ENCODE data around the gene SF3B2. TPM values are rescaled to one million over a fixed set of nuclear protein-coding genes. Genes with fewer than 3 reads are reported as not detected.
A peak's percentile ranks its signal among the peaks of the same experiment; 100 is the strongest.

SF3B2 gene
- total RNA-seq, 2 experiments from 2014 or later: 241 to 253 TPM

DNA sequence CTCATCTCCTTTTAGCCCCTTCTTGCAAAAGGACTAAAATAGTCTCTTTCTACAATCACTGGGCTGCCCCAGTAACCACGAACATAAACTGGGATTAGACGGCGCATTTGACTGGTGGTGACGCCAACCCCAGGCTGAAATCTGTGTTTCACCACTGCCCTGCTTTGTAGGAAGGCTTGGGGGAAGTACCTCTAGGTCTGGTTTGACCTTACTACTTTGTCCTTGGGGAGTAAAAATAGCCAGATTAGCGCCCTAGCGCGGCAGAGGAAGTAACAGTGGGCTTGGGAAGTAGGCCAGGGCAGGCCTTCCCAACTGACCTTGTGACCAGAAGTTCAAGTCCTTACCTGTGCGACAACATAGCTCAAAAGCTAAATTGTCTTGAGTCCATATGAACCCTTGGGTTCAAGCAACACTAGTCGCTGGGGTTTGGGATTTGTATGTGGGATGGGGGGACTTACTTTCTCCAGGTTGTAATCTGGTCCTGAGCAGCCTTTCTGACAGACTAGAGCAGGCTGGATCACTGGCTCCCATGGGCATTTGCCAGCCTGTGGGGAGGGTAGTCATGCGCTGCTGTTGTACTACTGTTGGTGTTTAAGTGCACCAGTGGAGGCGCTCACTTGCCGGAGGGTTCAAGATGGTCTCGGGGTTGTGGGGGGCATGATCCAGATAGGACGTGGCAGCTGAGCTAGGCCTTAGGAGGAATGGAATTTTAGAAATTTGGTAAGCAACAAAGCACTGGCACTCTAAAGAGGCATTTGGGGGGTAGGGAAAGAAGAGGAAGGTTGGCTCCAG is 17.0 kb downstream of the SF3B2 start:
- ChIA-PET CTCF (interaction anchor here (0.7 to 8.4 kb wide), 33 partner anchors 10 to 220 kb away, joined by 3 to 116 read pairs (median 5); partner anchors contain the start of genes BANF1, CCDC85B, CST6 and SF3B2), POLR2A (interaction anchor here (1.3 to 5.0 kb wide), 3 partner anchors 13 to 66 kb away, joined by 3 to 26 read pairs (median 17); partner anchors contain the start of gene SF3B2)
- H3K9me3 Mint-ChIP-seq (ENCODE audit: insufficient read depth): no peaks in the 10 kb centered on the region
- H3K4me1 Mint-ChIP-seq (ENCODE audit: low read depth): peaks cover 63% of the 10 kb centered on the region
- peak overlapping the region; percentile 88 for H3K27ac Mint-ChIP-seq
- ATAC-seq (peak; percentile 5), DNase-seq (peak; percentile 63)
- H3K27me3 Mint-ChIP-seq (ENCODE audit: low read depth): no peaks in the 10 kb centered on the region
- peaks cover 67% of the 10 kb centered on the region for H3K36me3 Mint-ChIP-seq (ENCODE audit: low read depth)
- H3K4me3 Mint-ChIP-seq: peak overlapping the region; percentile 62

DNA sequence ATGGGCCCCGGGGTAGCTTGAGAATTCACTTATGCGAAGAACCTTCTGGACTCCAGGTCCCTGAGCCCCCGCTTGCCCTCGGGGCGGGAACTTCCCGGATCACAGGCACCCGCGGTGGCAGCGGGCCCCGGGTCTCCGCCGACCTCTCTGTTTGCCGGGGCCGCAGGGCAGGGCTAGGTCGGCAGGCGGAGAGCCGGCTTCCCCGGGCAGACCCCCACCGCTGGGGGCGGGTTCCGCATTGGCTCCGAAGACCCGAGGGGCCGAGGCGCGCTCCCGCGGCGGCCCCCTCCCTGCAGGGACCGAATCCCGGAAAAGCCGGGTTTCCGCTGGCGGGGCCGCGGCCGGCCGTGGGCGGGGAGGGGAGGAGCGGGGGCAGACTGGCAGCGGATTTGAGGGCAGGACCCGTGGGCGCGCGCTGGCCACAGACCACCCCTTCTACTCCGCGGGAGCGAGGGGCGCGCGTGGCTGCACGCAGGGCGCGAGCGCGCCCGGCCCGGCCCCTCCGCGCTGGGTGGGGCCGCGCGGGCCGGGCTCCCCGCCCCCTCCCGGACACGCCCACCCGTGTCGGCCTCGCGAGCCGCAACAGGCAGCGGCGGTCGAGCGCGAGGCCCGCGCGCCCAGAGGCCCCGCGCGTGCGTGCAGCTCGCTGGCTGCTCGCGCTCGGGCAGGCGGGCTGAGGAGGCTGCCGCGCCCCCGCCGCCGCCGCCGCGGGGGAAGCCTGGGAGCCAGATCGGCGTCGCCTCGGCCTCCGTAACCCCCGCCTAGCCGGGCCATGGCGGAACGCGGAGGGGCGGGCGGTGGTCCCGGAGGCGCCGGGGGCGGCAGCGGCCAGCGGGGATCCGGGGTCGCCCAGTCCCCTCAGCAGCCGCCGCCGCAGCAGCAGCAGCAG is 17.8 kb downstream of the SF3B2 start, which contains the start of gene PACS1:
TSS of gene PACS1 (plus strand) at position 558 of the 889 bp plus-strand sequence. CDS start at position 773, 215 bp downstream.
- Mint-ChIP-seq H3K36me3 (ENCODE audit: low read depth) (peaks cover 64% of the 10 kb centered on the region), H3K9me3 (ENCODE audit: insufficient read depth) (no peaks in the 10 kb centered on the region), H3K27me3 (ENCODE audit: low read depth) (no peaks in the 10 kb centered on the region), H3K4me3 (peak within 1 kb of the TSS; percentile 89), H3K27ac (peak within 1 kb of the TSS; percentile 88), H3K4me1 (ENCODE audit: low read depth) (peaks cover 68% of the 10 kb centered on the region)
- ATAC-seq (peak; percentile 69), DNase-seq (peak; percentile 85)
- ChIA-PET CTCF (interaction anchor here (0.8 to 8.4 kb wide), 19 partner anchors 10 to 219 kb away, joined by 3 to 116 read pairs (median 7); partner anchors contain the start of genes CCDC85B, SF3B2 and YIF1A), POLR2A (interaction anchor here (0.7 to 5.0 kb wide), 7 partner anchors 14 to 72 kb away, joined by 3 to 26 read pairs (median 4); partner anchors contain the start of gene SF3B2)

DNA sequence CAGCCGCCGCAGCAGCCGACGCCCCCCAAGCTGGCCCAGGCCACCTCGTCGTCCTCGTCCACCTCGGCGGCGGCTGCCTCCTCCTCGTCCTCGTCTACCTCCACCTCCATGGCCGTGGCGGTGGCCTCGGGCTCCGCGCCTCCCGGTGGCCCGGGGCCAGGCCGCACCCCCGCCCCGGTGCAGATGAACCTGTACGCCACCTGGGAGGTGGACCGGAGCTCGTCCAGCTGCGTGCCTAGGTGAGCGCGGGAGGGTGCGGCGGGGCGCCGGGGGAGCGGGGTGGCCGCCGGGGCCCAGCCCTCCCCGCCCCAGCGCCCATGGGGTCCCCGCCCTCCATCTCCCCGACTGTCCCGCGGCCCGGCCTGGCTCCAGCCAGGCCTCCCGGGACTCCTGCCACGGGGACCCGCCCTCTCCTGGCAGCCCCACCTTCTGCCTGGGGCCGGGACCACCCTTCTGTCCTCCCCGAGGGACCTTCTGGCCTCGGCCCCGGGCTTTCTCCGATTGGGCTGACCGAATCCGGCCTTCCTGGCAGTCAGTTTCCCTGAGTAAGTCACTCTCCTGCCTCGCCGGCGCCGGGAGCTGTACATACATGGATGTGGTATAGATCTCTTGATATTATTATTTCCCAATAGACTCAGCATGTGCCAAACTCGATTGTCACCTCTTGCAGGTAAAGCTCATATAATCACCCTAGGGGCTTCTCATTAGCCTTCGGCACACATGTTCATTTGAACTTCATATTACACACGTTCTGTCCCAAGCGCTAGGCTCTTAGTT is 18.6 kb downstream of the SF3B2 start:
- ChIA-PET CTCF (interaction anchor here (0.7 to 8.4 kb wide), 15 partner anchors 9 to 188 kb away, joined by 3 to 116 read pairs (median 7); partner anchors contain the start of gene SF3B2), POLR2A (interaction anchor here (0.5 to 5.0 kb wide), 8 partner anchors 10 to 201 kb away, joined by 3 to 26 read pairs (median 5); partner anchors contain the start of gene SF3B2)
- peak overlapping the region; percentile 89 for H3K4me3 Mint-ChIP-seq
- no peaks in the 10 kb centered on the region for H3K9me3 Mint-ChIP-seq (ENCODE audit: insufficient read depth)
- DNase-seq: peak; percentile 38
- H3K36me3 Mint-ChIP-seq (ENCODE audit: low read depth): peaks cover 64% of the 10 kb centered on the region
- H3K27me3 Mint-ChIP-seq (ENCODE audit: low read depth): no peaks in the 10 kb centered on the region
- H3K27ac Mint-ChIP-seq: peak overlapping the region; percentile 88
- ATAC-seq: peak; percentile 22
- peaks cover 65% of the 10 kb centered on the region for H3K4me1 Mint-ChIP-seq (ENCODE audit: low read depth)

DNA sequence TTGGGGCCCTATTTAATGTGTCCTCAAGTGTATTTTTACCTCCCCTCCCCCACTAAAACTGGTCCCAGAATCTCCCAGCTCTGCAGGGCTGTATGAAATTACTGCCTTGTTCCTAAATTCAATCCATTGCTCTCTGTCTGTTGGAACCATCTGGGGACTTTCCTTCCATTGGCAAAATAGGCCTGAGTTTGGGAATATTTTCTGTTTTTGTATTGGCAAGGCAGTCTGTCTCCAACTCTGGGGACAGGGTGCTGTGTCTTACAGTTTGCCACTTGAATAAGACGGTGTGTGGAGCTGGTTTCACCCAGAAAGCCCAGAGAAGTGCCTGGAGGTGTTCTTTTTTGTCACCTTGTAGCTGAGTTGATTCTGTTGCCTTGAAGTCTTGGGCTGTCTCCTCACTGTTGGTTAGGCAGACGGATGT is 19.2 kb downstream of the SF3B2 start:
- Mint-ChIP-seq H3K27ac (peak overlapping the region; percentile 88), H3K4me3 (peak overlapping the region; percentile 89), H3K4me1 (ENCODE audit: low read depth) (peaks cover 60% of the 10 kb centered on the region), H3K27me3 (ENCODE audit: low read depth) (no peaks in the 10 kb centered on the region), H3K36me3 (ENCODE audit: low read depth) (peaks cover 64% of the 10 kb centered on the region), H3K9me3 (ENCODE audit: insufficient read depth) (no peaks in the 10 kb centered on the region)
- POLR2A ChIA-PET: interaction anchor here (0.5 to 5.0 kb wide), 9 partner anchors 10 to 244 kb away, joined by 3 to 26 read pairs (median 5); partner anchors contain the start of gene SF3B2
- CTCF ChIA-PET: interaction anchor here (0.7 to 8.4 kb wide), 13 partner anchors 9 to 187 kb away, joined by 3 to 116 read pairs (median 5); no protein-coding TSS in a partner anchor
- no peak for ATAC-seq
- DNase-seq: peak; percentile 50

DNA sequence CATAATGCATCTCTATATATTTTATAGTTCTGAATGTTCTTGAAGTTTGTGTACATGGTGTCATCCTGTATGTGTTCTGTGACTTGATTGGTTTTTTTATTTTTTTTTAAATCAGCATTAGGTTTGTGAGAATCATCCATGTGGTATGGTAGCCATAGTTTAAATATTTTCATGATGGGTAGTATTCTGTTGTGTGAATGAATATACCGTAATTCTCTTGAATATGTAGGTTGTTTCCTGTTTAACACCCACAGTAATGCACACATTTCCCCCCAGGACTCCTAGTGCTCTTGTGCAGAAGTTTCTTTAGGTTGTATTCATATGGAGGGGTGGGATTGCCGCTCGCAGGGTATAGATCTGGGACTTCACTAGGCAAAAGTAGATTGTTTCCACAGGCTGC is 19.9 kb downstream of the SF3B2 start:
- peaks cover 53% of the 10 kb centered on the region for H3K4me1 Mint-ChIP-seq (ENCODE audit: low read depth)
- peak overlapping the region; percentile 46 for H3K27ac Mint-ChIP-seq
- CTCF ChIA-PET: interaction anchor here (1.1 to 8.4 kb wide), 11 partner anchors 8 to 188 kb away, joined by 3 to 116 read pairs (median 8); no protein-coding TSS in a partner anchor
- POLR2A ChIA-PET: interaction anchor here (0.9 to 1.8 kb wide), 4 partner anchors 9 to 44 kb away, joined by 3 to 11 read pairs (median 6); no protein-coding TSS in a partner anchor
- H3K9me3 Mint-ChIP-seq (ENCODE audit: insufficient read depth): no peaks in the 10 kb centered on the region
- H3K4me3 Mint-ChIP-seq: peak overlapping the region; percentile 89
- peaks cover 64% of the 10 kb centered on the region for H3K36me3 Mint-ChIP-seq (ENCODE audit: low read depth)
- no peak for ATAC-seq
- no peaks in the 10 kb centered on the region for H3K27me3 Mint-ChIP-seq (ENCODE audit: low read depth)
- DNase-seq: no peak

DNA sequence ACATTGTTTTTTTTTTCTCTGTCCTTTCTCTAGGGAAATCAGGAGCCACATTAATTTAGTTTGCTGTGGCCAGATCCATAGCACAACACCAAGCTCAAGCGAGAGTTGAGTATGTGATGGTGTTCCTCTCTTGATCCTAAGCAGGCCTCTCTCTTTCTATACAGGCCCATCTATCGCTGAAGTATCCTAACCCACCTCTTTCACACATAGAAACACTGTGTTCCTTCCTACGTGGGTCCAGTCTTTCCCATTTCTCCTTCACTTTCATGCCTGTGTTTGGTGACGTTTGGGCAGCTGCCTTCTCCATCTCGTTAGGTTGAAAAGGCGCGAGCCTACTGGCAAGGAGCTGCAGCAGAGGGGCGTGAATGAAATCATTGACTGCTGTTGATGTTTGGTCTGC is 20.4 kb downstream of the SF3B2 start:
- Mint-ChIP-seq H3K27ac (peak overlapping the region; percentile 46), H3K4me1 (ENCODE audit: low read depth) (peaks cover 52% of the 10 kb centered on the region)
- POLR2A ChIA-PET: no interaction called here

DNA sequence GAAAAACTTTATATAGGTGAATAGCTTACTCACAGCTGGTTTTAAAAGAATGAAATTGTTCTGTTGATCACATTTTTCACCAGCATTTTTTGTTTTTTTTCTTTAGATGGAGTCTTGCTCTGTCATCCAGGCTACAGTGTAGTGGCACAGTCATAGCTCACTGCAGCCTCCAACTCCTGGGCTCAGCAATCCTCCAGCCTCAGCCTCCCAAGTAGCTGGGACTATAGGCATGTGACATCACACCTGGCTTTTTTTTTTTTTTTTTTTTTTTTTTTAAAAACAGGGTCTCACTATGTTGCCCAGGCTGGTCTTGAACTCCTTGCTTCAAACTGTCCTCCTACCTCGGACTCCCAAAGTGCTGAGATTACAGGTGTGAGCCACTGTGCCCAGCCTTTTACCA is 21.5 kb downstream of the SF3B2 start:
- H3K4me3 Mint-ChIP-seq: no peak overlapping the region
- DNase-seq (no peak), ATAC-seq (no peak)
- H3K4me1 Mint-ChIP-seq (ENCODE audit: low read depth): peaks cover 48% of the 10 kb centered on the region
- H3K9me3 Mint-ChIP-seq (ENCODE audit: insufficient read depth): no peaks in the 10 kb centered on the region
- ChIA-PET CTCF (interaction anchor here (1.2 to 8.4 kb wide), 2 partner anchors 8 to 43 kb away, joined by 3 to 116 read pairs; no protein-coding TSS in a partner anchor), POLR2A (no interaction called here)
- H3K27ac Mint-ChIP-seq: no peak overlapping the region
- no peaks in the 10 kb centered on the region for H3K27me3 Mint-ChIP-seq (ENCODE audit: low read depth)
- peaks cover 61% of the 10 kb centered on the region for H3K36me3 Mint-ChIP-seq (ENCODE audit: low read depth)

More for the DNA sequence above, 20.4 kb downstream of the SF3B2 start:
- no peaks in the 10 kb centered on the region for H3K9me3 Mint-ChIP-seq (ENCODE audit: insufficient read depth)
- H3K27me3 Mint-ChIP-seq (ENCODE audit: low read depth): no peaks in the 10 kb centered on the region
- no peak for DNase-seq
- peaks cover 63% of the 10 kb centered on the region for H3K36me3 Mint-ChIP-seq (ENCODE audit: low read depth)
- CTCF ChIA-PET: interaction anchor here (1.0 to 8.4 kb wide), 6 partner anchors 9 to 149 kb away, joined by 3 to 116 read pairs (median 6); no protein-coding TSS in a partner anchor
- no peak for ATAC-seq
- peak overlapping the region; percentile 89 for H3K4me3 Mint-ChIP-seq

DNA sequence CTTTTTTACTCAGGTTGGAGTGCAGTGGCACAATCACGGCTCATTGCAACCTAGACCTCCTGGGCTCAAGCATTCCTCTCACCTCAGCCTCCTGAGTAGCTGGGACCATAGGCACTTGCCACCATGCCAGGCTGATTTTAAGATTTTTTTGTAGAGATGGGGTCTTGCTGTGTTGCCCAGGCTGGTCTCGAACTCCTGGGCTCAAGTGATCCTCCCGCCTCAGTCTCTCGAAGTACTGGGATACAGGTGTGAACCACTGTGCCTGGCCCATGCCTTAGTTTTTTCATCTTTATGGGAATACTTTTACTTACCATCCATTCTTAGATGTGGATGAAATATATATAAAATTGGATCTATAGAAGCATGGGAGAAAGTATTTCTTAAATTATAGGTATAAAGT is 23.1 kb downstream of the SF3B2 start:
- ChIA-PET POLR2A (no interaction called here), CTCF (no interaction called here)
- H3K27ac Mint-ChIP-seq: no peak overlapping the region
- no peak overlapping the region for H3K4me3 Mint-ChIP-seq
- ATAC-seq (no peak), DNase-seq (no peak)
- H3K27me3 Mint-ChIP-seq (ENCODE audit: low read depth): no peaks in the 10 kb centered on the region
- peaks cover 53% of the 10 kb centered on the region for H3K4me1 Mint-ChIP-seq (ENCODE audit: low read depth)
- H3K9me3 Mint-ChIP-seq (ENCODE audit: insufficient read depth): no peaks in the 10 kb centered on the region
- H3K36me3 Mint-ChIP-seq (ENCODE audit: low read depth): peaks cover 63% of the 10 kb centered on the region

DNA sequence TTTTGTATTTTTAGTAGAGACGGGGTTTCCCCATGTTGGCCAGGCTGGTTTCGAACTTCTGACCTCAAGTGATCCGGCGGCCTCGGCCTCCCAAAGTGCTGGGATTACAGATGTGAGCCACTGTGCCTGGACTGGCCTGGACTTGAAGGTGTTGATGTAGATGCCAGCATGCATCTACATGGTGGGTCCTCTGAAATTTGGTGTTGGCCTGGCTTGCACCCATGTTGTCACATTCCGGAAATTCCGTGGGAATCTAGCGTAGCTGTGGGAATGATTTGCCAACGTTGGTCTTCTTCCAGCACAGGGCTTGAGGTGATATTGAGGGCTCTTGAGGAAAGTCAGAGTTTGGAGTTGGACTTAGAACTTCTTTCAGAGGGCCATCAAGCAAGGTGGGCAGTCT is 24.4 kb downstream of the SF3B2 start:
- Mint-ChIP-seq H3K27me3 (ENCODE audit: low read depth) (no peaks in the 10 kb centered on the region), H3K36me3 (ENCODE audit: low read depth) (peaks cover 58% of the 10 kb centered on the region), H3K4me1 (ENCODE audit: low read depth) (peaks cover 62% of the 10 kb centered on the region), H3K27ac (no peak overlapping the region), H3K9me3 (ENCODE audit: insufficient read depth) (no peaks in the 10 kb centered on the region), H3K4me3 (no peak overlapping the region)
- POLR2A ChIA-PET: no interaction called here
- CTCF ChIA-PET: interaction anchor here (1.0 to 1.2 kb wide), 3 partner anchors 31 to 59 kb away, joined by 3 to 5 read pairs (median 3); no protein-coding TSS in a partner anchor
- no peak for DNase-seq
- ATAC-seq: no peak

DNA sequence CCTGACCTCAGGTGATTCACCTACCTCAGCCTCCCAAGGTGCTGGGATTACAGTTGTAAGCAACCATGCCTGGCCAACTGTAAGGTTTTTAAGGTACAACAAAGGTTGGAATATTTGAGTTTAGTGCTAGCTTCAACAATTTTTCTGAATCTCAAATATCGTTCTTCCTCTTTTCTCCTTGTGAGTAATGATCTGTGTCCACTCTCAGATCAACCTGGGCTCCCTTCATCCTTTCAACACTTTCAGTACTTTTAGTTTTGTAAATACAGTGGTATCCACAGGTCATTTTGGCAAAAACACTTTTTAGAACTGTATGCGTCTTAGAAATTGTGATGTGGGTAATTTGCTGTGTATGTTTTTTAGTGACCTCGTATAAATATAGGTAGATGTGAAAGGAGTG is 25.8 kb downstream of the SF3B2 start:
- no peak for DNase-seq
- Mint-ChIP-seq H3K9me3 (ENCODE audit: insufficient read depth) (no peaks in the 10 kb centered on the region), H3K27me3 (ENCODE audit: low read depth) (no peaks in the 10 kb centered on the region), H3K27ac (no peak overlapping the region), H3K4me3 (no peak overlapping the region), H3K36me3 (ENCODE audit: low read depth) (peaks cover 52% of the 10 kb centered on the region), H3K4me1 (ENCODE audit: low read depth) (peaks cover 60% of the 10 kb centered on the region)
- ATAC-seq: no peak
- POLR2A ChIA-PET: no interaction called here
- CTCF ChIA-PET: interaction anchor here (0.6 to 6.6 kb wide), 4 partner anchors 8 to 56 kb away, joined by 3 to 88 read pairs (median 4); partner anchors contain the start of gene PACS1

Data from activated CD8-positive, alpha-beta T cell treated with anti-CD3 and anti-CD28 coated beads, Interleukin-2, amount 10 ng/mL, durations not matched to agents 7 days and 5 days (primary cell).